Prostate gland (tissue), 2 donors: ENCODE results near the gene IMPA2.

ENCODE experiments used
- CTCF ChIP-seq, 4 experiments: fragments of 200-600 bp in 2 of 4; fragments of 450-650 bp in 2 of 4; sonication (generic) in 2 of 4; IDR thresholded peaks; 1 replicate in 3 of 4; 2 replicates in 1 of 4; pipeline ENCODE4 v1.5.1; 2016 to 2019; ENCODE audit warnings: antibody characterized with exemption in 4 of 4, mild to moderate bottlenecking in 2 of 4, moderate library complexity in 2 of 4
- POLR2A ChIP-seq: fragments of 450-650 bp; IDR thresholded peaks from one replicate; pipeline ENCODE4 v1.6.1; 2016; ENCODE audit warnings: antibody characterized with exemption, mild to moderate bottlenecking
- POLR2AphosphoS5 ChIP-seq: sonication (generic); formaldehyde crosslinking; IDR thresholded peaks from one replicate; pipeline ENCODE4 v1.6.1; 2017; ENCODE audit warnings: antibody characterized with exemption

- TF ChIP-seq CTCF (IDR thresholded peaks at IDR 0.05) (no peak), POLR2AphosphoS5 (no peak), POLR2A (no peak)
These were observed 8.7 kb upstream of the IMPA2 start for GRCh38 chr18:11972371-11973174.
